HG03521 (cell line): ENCODE measurements around the gene SIK3.

ENCODE experiments used
- ATAC-seq: cut with Tn5 transposase; IDR thresholded peaks from one replicate; pipeline ENCODE4 v1.9.1; 2021; ENCODE audit warnings: mild to moderate bottlenecking, moderate library complexity; ENCODE audit not compliant: unreplicated experiment

The SIK3 gene

DNA sequence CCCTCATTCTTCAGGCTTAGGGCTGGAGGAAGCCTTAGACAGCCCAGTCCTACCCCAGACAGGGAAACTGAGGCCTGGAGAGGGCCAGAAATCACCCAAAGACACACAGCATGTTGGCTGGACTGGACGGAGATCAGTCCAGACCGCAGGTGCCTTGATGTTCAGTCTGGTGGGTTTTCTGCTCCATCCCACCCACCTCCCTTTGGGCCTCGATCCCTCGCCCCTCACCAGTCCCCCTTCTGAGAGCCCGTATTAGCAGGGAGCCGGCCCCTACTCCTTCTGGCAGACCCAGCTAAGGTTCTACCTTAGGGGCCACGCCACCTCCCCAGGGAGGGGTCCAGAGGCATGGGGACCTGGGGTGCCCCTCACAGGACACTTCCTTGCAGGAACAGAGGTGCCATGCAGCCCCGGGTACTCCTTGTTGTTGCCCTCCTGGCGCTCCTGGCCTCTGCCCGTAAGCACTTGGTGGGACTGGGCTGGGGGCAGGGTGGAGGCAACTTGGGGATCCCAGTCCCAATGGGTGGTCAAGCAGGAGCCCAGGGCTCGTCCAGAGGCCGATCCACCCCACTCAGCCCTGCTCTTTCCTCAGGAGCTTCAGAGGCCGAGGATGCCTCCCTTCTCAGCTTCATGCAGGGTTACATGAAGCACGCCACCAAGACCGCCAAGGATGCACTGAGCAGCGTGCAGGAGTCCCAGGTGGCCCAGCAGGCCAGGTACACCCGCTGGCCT, 267.9 kb downstream of the SIK3 start:
- no peak for ATAC-seq

GRCh38 chr11:116829525-116830183, 268.6 kb downstream of the SIK3 start, which contains the start of gene APOC3:
Gene APOC3 (plus strand): TSS chr11:116829907. CDS start chr11:116830583, 676 bp downstream.
- no peak for ATAC-seq

- ATAC-seq = no peak
These were observed 269.4 kb downstream of the SIK3 start for GRCh38 chr11:116828632-116829524.

DNA sequence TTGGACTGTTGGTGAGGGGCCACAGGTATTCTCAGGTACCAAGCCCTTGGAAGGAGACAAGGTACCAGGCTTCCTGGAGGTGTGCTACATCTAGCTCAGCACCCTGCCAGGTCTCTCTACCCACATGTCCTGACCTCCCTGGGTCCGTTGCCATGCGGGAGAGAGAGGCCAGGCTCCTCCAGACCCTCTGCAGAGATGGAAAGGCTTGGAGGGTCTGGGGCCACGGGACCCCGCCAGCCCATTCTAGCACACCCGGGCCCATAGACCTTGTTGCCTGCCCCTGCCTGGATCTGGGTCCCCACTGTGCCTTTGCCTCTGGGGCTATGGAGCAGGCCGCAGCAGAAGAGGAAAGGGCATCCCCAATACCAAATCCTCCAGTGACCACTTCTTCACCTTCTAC, 270.8 kb downstream of the SIK3 start:
- no peak for ATAC-seq

- ATAC-seq = no peak
These were observed 271.3 kb downstream of the SIK3 start for GRCh38 chr11:116826751-116827431.

- ATAC-seq = no peak
These were observed 272.1 kb downstream of the SIK3 start for GRCh38 chr11:116825854-116826750.

DNA sequence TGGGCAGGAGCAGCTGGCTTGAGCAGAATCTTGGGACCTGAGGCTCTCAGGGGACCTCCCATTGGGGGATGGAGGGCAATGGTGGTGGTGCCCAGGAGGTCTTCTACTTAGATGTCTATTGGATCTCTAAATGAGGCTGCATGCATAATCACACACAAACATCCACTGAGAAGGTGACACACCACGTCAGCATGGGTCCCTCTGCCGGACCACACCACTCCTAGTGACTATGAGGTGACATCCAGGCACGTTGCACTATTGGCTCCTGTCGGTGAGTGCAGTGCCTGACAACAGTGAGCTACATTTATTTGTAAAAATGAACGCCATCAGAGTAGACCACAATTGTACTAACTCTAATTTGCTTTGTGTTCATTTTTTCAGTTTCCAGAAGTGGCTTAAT, 272.8 kb downstream of the SIK3 start:
- no peak for ATAC-seq

- ATAC-seq = no peak
These were observed 275.0 kb downstream of the SIK3 start, which contains the start of gene APOA4 for GRCh38 chr11:116823031-116823843. Gene APOA4 (minus strand): TSS chr11:116823304. CDS start chr11:116823191, 113 bp downstream.

DNA sequence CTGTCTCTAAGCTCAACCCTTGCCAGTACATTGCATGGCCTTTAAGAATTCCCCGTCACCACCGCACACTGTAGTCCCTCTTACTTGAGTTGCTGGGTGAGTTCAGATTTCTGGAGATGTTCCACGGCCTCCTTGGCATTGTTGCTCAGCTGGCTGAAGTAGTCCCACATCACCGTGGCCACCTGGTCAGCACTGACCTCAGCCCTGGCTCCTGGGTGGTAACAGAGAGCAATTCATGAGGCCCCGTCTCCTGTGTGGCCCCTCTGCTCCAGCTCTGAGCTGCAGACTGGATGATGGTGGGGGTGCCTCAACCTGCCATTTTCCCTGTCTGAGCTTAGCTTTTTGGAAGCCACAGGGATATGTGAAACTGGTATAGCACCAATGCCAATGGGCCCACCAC, 275.7 kb downstream of the SIK3 start:
- ATAC-seq = no peak

GRCh38 chr11:116821050-116821918, 276.9 kb downstream of the SIK3 start:
- ATAC-seq = no peak

DNA sequence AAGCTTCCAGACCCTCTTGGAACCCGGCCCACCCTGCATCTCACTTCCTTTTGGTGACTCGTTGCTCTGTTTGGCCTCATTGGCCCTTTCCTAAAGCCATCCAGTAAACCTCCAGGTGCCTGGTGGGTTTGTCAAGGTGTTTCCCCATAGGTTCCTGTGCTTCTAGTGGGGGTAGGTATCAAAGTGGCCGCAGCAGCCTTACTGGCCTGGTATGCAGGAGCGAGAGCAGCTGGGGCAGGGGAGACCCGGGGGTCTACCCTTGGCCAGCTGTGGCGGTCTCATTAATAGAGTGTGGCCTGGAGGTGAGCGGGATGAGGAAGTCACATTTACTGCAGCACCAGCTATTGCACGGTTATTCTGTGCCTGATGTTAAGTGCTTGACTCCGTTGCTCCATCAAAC, 279.2 kb downstream of the SIK3 start:
- ATAC-seq = no peak

- ATAC-seq = no peak
These were observed 283.7 kb downstream of the SIK3 start for GRCh38 chr11:116814502-116814901.

GRCh38 chr11:116813781-116814471, 284.3 kb downstream of the SIK3 start:
- ATAC-seq = no peak

GRCh38 chr11:116813170-116813569, 285.1 kb downstream of the SIK3 start:
- ATAC-seq = no peak

DNA sequence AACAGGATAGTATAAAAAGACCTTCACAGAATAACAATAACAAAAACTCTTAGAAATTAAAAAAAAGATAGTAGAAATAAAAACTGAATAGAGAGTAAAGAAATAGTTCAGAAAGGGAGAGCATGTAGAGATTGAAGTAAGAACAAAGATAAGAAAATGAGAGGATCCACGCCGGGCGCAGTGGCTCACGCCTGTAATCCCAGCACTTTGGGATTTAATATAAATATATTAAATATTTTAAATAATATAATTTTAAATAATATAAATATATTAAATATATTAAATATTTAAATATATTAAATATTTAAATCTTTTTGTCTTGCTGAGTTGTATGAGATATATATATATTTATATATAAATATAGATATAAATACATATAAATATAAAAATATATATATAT, 286.1 kb downstream of the SIK3 start:
- no peak for ATAC-seq

DNA sequence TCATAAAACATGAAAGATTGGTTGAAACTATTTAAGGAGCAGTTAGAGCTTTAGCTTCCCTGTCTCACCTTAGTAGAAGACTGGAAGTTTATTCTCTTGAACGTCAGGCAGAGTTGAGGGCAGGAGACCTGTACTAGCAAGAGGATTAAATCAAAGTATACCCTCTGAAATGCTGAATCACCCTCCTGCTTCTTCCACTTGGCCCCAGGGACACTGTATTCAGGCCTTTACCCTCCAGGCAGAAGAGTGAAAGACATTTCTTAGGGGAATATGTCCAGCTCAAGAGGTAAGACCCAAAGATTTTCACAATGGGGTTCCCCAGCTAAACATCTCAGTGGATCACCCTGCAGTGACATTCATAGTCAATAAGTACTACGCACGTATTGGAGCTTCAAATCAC, 287.0 kb downstream of the SIK3 start:
- no peak for ATAC-seq
